OCI-LY7 (cell line): ENCODE measurements around the gene DIP2C. TPM values are rescaled to one million over a fixed set of nuclear protein-coding genes. Genes with fewer than 3 reads are reported as not detected.

Experiments used
- BruUV-seq: library from RNA; stranded (reverse); fragments of 400-500 nt; replicated peaks from 2 replicates; lab custom pipeline; 2021; lab: Mats Ljungman, UMichigan
- CTCF ChIA-PET: fragments of 300-600 bp; sonication (Branson Sonifier 250); formaldehyde crosslinking; loops from one replicate; lab custom pipeline; 2022; ENCODE audit warnings: antibody characterized with exemption; ENCODE audit not compliant: unreplicated experiment; lab: Charles Lee
- POLR2A ChIA-PET: fragments of 300-600 bp; sonication (Branson Sonifier 250); formaldehyde crosslinking; loops from one replicate; lab custom pipeline; 2022; ENCODE audit warnings: antibody characterized with exemption; lab: Charles Lee
- DNase-seq: peaks from one replicate; pipeline ENCODE4 v3.0.0-alpha.2; 2015; ENCODE audit warnings: low spot score
- H2AFZ ChIP-seq: fragments of 200-600 bp; sonication (generic), shearing (Covaris generic); 2 replicates; pipeline ENCODE4 v1.6.1; 2014; ENCODE audit warnings: mild to moderate bottlenecking, antibody characterized with exemption, low read length, moderate library complexity
- H3K27ac ChIP-seq: fragments of 200-600 bp; sonication (generic); 2 replicates; pipeline ENCODE4 v1.5.1; 2014; ENCODE audit warnings: mixed run types, low read depth, mild to moderate bottlenecking, moderate library complexity, low read length, inconsistent platforms; ENCODE audit not compliant: poor library complexity, severe bottlenecking
- H3K36me3 ChIP-seq: fragments of 200-600 bp; sonication (generic); 2 replicates; pipeline ENCODE4 v1.6.1; 2014; ENCODE audit warnings: mild to moderate bottlenecking, antibody characterized with exemption, low read length, moderate library complexity, mixed read lengths; ENCODE audit not compliant: insufficient read depth
- H3K4me1 ChIP-seq: fragments of 200-600 bp; sonication (generic); 2 replicates; pipeline ENCODE4 v1.5.1; 2014; ENCODE audit warnings: mild to moderate bottlenecking, low read length; ENCODE audit not compliant: insufficient read depth, poor library complexity, severe bottlenecking
- H3K4me2 ChIP-seq: fragments of 200-600 bp; sonication (generic); 2 replicates; pipeline ENCODE4 v1.6.1; 2014; ENCODE audit warnings: mild to moderate bottlenecking, low read length
- H3K4me3 ChIP-seq: fragments of 200-600 bp; sonication (generic); 2 replicates; pipeline ENCODE4 v1.5.1; 2014; ENCODE audit warnings: mild to moderate bottlenecking, low read depth, low read length; ENCODE audit not compliant: poor library complexity, severe bottlenecking
- H3K79me2 ChIP-seq: fragments of 200-600 bp; sonication (generic); 2 replicates; pipeline ENCODE4 v1.6.1; 2016; ENCODE audit warnings: low read depth, mild to moderate bottlenecking, low read length, moderate library complexity, mixed read lengths; ENCODE audit not compliant: insufficient read depth
- H3K9me2 ChIP-seq: fragments of 200-600 bp; sonication (generic); 2 replicates; pipeline ENCODE4 v1.6.1; 2016; ENCODE audit warnings: mild to moderate bottlenecking, low read length, mixed read lengths; ENCODE audit not compliant: insufficient read depth
- H3K9me3 ChIP-seq: fragments of 200-600 bp; sonication (generic); 2 replicates; pipeline ENCODE4 v1.6.1; 2014; ENCODE audit warnings: mild to moderate bottlenecking, mixed run types, low read length, mixed read lengths
- H4K20me1 ChIP-seq: fragments of 200-600 bp; sonication (generic); 2 replicates; pipeline ENCODE4 v1.6.1; 2014; ENCODE audit warnings: mild to moderate bottlenecking, antibody characterized with exemption, low read length, moderate library complexity, mixed read lengths; ENCODE audit not compliant: insufficient read depth
- EZH2phosphoT487 ChIP-seq: fragments of 200-600 bp; sonication (generic); IDR thresholded peaks from 2 replicates; pipeline ENCODE4 v1.6.1; 2018; ENCODE audit warnings: low read depth, borderline replicate concordance, mild to moderate bottlenecking, mixed run types, antibody characterized with exemption, low read length, moderate library complexity, mixed read lengths
- intact Hi-C: fragments of 100-400 bp; cut with micrococcal nuclease; formaldehyde crosslinking; loops from one replicate; pipeline ENCODE4 v1.10.0; 2022; ENCODE audit not compliant: unreplicated experiment
- total RNA-seq, 2 experiments: library from RNA; depleted of rRNA in 1 of 2; stranded (reverse); fragments of >200 nt in 1 of 2; shearing (Covaris generic) in 1 of 2; gene quantifications; 2 replicates each; pipeline ENCODE4 v1.2.3, GENCODE V29; 2014 to 2022
- TF ChIP-seq, protein P1 (sequence below): fragments of 200-600 bp; sonication (generic); conservative IDR thresholded peaks from 2 replicates; pipeline ENCODE4 v1.5.1; 2014; ENCODE audit warnings: mild to moderate bottlenecking, antibody characterized with exemption, low read length, moderate library complexity, mixed read lengths

The DIP2C gene
- total RNA-seq, 2 experiments from 2014 or later = 10.9 to 29.5 TPM

DNA sequence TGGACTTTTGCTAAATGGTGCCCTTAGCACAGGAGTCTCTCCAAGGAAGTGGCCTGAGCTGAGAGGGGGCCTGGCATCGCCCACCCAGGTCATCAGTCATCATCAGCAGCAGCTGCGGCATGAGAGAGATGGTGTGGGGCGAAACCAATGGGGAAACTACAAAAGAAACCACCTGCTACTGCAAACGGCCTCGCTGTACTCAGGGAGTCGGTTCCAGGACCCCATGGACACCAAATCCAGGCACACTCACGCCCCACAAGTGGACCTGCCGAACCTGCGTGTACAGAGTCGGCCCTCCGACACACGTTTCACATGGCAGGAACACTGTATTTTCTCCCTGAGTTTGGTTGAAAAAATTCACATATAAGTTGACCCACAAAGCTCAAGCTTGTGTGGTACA is 37.8 kb downstream of the DIP2C start:
- no peak overlapping the region for H3K27ac ChIP-seq
- BruUV-seq = no TSS peak
- ChIA-PET POLR2A (no interaction called here), CTCF (no interaction called here)
- no peak overlapping the region for H3K4me3 ChIP-seq
- H3K4me2 ChIP-seq = no peak overlapping the region
- H3K9me2 ChIP-seq = no peaks in the 10 kb centered on the region
- intact Hi-C loops = no loop called here
- H3K79me2 ChIP-seq = no peaks in the 10 kb centered on the region
- TF ChIP-seq, protein P1, sequence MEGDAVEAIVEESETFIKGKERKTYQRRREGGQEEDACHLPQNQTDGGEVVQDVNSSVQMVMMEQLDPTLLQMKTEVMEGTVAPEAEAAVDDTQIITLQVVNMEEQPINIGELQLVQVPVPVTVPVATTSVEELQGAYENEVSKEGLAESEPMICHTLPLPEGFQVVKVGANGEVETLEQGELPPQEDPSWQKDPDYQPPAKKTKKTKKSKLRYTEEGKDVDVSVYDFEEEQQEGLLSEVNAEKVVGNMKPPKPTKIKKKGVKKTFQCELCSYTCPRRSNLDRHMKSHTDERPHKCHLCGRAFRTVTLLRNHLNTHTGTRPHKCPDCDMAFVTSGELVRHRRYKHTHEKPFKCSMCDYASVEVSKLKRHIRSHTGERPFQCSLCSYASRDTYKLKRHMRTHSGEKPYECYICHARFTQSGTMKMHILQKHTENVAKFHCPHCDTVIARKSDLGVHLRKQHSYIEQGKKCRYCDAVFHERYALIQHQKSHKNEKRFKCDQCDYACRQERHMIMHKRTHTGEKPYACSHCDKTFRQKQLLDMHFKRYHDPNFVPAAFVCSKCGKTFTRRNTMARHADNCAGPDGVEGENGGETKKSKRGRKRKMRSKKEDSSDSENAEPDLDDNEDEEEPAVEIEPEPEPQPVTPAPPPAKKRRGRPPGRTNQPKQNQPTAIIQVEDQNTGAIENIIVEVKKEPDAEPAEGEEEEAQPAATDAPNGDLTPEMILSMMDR = no peak
- TF ChIP-seq EZH2phosphoT487 = no peak
- no peaks in the 10 kb centered on the region for H3K9me3 ChIP-seq
- DNase-seq = no peak
- no peaks in the 10 kb centered on the region for H3K36me3 ChIP-seq
- no peaks in the 10 kb centered on the region; the same call in 1 of the 2 replicates for H4K20me1 ChIP-seq
- H2AFZ ChIP-seq = no peak overlapping the region
- H3K4me1 ChIP-seq = no peaks in the 10 kb centered on the region

DNA sequence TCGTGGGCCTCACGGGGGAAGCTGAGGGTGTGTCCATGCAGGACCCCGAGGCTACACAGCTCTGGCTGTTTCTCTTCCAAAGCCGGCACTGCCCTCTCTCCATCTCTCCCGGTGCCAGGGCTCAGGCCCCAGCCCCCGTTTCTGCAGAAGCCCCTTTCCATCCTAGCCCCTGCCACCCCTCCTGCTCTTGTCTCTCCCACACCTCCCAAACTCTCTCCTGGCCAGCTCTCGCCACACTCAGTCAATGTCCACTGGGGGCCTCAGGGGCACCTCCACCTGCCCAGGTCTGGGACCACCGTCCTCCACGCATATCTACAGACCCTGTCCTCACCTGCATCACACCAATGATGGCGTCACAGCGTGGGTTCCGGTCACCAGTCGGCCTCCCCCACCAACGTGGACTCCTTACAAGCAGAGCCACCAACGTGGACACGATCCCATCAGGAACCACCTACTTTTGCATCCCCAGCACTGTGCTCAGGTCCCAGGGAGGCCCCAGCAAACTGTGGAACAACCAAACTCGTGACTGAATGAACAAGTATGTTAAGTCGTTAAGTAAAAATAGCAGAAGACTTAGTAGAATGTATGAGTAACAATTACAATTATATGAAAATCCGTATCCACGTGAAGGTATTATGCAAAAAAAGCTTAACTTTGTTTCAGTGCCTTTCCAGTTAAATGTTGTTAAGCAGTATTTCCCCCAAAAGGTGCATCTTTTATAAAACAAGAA is 38.4 kb downstream of the DIP2C start:
- Histone ChIP-seq H3K4me1 (no peaks in the 10 kb centered on the region), H3K27ac (no peak overlapping the region), H2AFZ (no peak overlapping the region), H3K79me2 (no peaks in the 10 kb centered on the region), H3K9me2 (no peaks in the 10 kb centered on the region), H4K20me1 (no peaks in the 10 kb centered on the region; the same call in 1 of the 2 replicates), H3K9me3 (no peaks in the 10 kb centered on the region), H3K4me2 (no peak overlapping the region), H3K4me3 (no peak overlapping the region), H3K36me3 (no peaks in the 10 kb centered on the region)
- BruUV-seq = no TSS peak
- TF ChIP-seq, protein P1 = no peak
- CTCF ChIA-PET = no interaction called here
- POLR2A ChIA-PET = no interaction called here
- DNase-seq = no peak
- intact Hi-C loops = no loop called here

DNA sequence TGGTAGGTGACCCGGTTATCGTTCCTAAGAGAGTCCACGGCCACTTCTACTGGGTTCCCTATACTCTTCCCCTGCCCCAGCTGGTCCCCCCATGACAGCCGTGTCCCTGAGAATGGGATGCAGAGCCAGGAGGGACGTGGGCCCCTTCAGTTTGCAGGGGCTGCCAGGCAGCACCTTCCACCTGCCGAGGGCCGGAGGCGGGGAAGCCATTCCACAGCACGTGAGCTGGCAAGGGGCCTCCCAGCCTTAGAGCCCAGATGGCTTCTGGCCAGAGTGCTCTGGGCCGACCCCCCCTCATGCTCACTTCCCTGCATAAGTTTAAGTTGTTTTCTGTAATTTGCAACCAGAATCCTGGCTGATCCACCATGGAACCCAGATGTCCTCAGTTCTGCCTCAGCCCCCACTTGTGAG is 39.0 kb downstream of the DIP2C start:
- H3K9me3 ChIP-seq = no peaks in the 10 kb centered on the region
- no peaks in the 10 kb centered on the region for H3K9me2 ChIP-seq
- ChIA-PET CTCF (no interaction called here), POLR2A (no interaction called here)
- no peaks in the 10 kb centered on the region for H3K4me1 ChIP-seq
- no TSS peak for BruUV-seq
- H3K4me2 ChIP-seq = no peak overlapping the region
- H3K79me2 ChIP-seq = no peaks in the 10 kb centered on the region
- H3K27ac ChIP-seq = no peak overlapping the region
- no peaks in the 10 kb centered on the region; the same call in 1 of the 2 replicates for H4K20me1 ChIP-seq
- intact Hi-C loops = no loop called here
- no peak for DNase-seq
- TF ChIP-seq, protein P1 = no peak
- no peak for TF ChIP-seq EZH2phosphoT487
- no peak overlapping the region for H3K4me3 ChIP-seq
- no peaks in the 10 kb centered on the region for H3K36me3 ChIP-seq
- no peak overlapping the region for H2AFZ ChIP-seq
